Activated T-helper 17 cell treated with anti-CD3 and anti-CD28 coated beads, Interleukin-2, amount 50 U/mL, for 72 hours (primary cell): Measurements from ENCODE around the gene TTC22. TPM values are rescaled to one million over a fixed set of nuclear protein-coding genes. Genes with fewer than 3 reads are reported as not detected.

Source experiments
- ATAC-seq: fragments of 150-1000 bp; cut with Tn5 transposase; replicated peaks from 2 replicates; pipeline ENCODE4 v1.10.0; 2021; ENCODE audit warnings: mild to moderate bottlenecking, moderate library complexity
- H3K27ac Mint-ChIP-seq: one replicate; pipeline ENCODE4 v1.8.0; 2022; ENCODE audit warnings: mixed read lengths
- H3K27me3 Mint-ChIP-seq: one replicate; pipeline ENCODE4 v1.8.0; 2022; ENCODE audit warnings: mixed read lengths
- H3K36me3 Mint-ChIP-seq: one replicate; pipeline ENCODE4 v1.8.0; 2022; ENCODE audit warnings: low read depth, mild to moderate bottlenecking, mixed read lengths
- H3K4me1 Mint-ChIP-seq: one replicate; pipeline ENCODE4 v1.8.0; 2022; ENCODE audit warnings: mixed read lengths
- H3K4me3 Mint-ChIP-seq: one replicate; pipeline ENCODE4 v1.8.0; 2022; ENCODE audit warnings: mild to moderate bottlenecking, mixed read lengths
- H3K9me3 Mint-ChIP-seq: one replicate; pipeline ENCODE4 v1.8.0; 2022; ENCODE audit warnings: mixed read lengths
- total RNA-seq, 2 donors: library from RNA; stranded (reverse); gene quantifications; one replicate each; pipeline ENCODE4 v1.2.3, GENCODE V29; 2022

The TTC22 gene
- total RNA-seq, 2 donors from 2014 or later, result 3.6 to 10.6 TPM

DNA sequence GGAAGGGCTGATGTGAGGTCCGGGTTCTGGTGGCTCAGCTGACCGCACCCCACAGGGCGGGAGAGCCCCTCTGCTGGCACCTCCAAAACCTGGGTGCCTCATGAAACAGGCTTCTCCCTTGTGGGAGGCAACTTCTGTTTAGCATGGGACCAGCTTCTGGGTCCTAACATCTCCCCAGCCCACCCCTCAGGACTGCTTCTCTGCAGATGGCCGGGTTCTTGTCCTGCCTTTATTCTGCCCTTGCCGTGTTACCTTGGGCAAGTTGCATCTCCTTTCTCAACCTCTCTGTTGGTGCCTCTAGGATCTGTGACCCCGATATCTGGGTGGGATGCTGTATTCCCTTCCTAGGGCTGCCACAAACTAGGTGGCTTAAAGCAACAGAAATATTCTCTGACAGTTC, 15.0 kb upstream of the TTC22 start:
- Mint-ChIP-seq H3K27me3 (no peaks in the 10 kb centered on the region), H3K4me3 (no peak overlapping the region), H3K4me1 (peaks cover 4% of the 10 kb centered on the region), H3K36me3 (no peaks in the 10 kb centered on the region), H3K27ac (no peak overlapping the region), H3K9me3 (no peaks in the 10 kb centered on the region)
- ATAC-seq, result no peak

GRCh38 chr1:54815086-54815876, 14.2 kb upstream of the TTC22 start:
- Mint-ChIP-seq H3K27ac (peak overlapping the region; percentile 6), H3K36me3 (no peaks in the 10 kb centered on the region), H3K4me3 (no peak overlapping the region), H3K4me1 (peaks cover 4% of the 10 kb centered on the region), H3K27me3 (no peaks in the 10 kb centered on the region), H3K9me3 (no peaks in the 10 kb centered on the region)
- no peak for ATAC-seq

DNA sequence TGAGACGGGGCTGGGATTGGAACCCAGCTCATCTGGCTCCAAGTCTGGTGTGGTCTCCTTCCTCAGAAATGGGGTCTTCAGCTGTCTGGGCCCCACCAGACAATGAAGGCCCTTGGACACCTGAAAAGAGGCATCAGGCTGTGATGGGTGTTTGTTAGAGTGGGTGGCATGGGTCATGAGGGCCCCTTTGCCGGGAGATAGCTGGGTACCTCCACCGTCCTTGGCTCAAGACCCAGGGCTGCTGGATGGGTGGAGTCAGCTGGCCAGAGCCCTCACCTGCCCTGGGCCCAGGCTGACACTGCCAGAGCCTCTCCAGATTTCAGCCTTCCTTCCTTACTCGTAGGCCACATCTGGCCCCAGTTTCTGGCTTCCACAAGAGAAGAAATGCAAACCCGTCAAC, 13.4 kb upstream of the TTC22 start:
- Mint-ChIP-seq H3K27ac (no peak overlapping the region), H3K4me3 (no peak overlapping the region), H3K4me1 (peaks cover 4% of the 10 kb centered on the region), H3K9me3 (no peaks in the 10 kb centered on the region), H3K36me3 (no peaks in the 10 kb centered on the region), H3K27me3 (no peaks in the 10 kb centered on the region)
- no peak for ATAC-seq

- no peak for ATAC-seq
- no peaks in the 10 kb centered on the region for H3K9me3 Mint-ChIP-seq
- peaks cover 4% of the 10 kb centered on the region for H3K4me1 Mint-ChIP-seq
- H3K27me3 Mint-ChIP-seq, result no peaks in the 10 kb centered on the region
- H3K4me3 Mint-ChIP-seq, result no peak overlapping the region
- H3K27ac Mint-ChIP-seq, result no peak overlapping the region
- no peaks in the 10 kb centered on the region for H3K36me3 Mint-ChIP-seq
Observed at GRCh38 chr1:54814126-54814498, 13.0 kb upstream of the TTC22 start.

- Mint-ChIP-seq H3K27ac (no peak overlapping the region), H3K4me3 (no peak overlapping the region), H3K27me3 (no peaks in the 10 kb centered on the region), H3K4me1 (peaks cover 4% of the 10 kb centered on the region), H3K9me3 (no peaks in the 10 kb centered on the region), H3K36me3 (no peaks in the 10 kb centered on the region)
- ATAC-seq, result no peak
Observed at GRCh38 chr1:54813485-54814125, 12.5 kb upstream of the TTC22 start.

DNA sequence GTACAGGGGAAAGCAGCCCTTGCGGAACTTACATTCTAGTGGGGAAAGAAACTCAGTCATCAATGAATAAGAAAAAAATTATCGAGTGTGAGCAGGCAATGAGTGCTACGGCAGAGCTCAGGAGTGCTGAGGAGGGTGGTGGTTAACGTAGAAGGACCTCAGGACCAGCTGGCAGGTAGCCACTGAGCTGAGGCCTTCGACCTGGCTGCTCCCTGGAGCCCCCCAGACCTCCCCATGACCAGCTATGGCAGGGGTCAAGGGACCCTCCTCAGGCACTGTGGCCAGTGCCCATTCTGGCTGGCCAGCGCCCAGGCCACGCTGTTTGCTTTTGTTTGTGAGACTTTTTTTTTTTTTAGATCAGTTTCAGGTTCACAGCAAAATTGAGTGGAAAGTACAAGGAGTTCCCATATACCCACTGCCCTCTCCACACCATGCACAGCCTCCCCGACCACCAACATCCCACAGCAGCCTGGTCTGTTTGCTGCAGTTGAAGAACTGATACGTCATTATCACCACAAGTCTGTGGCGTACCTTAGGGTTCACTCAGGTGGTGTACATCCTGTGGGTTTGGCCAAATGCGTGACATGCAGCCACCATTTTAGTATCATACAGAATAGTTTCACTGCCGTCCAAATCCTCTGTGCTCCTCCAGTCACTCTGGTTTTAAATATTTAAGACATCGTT, 11.8 kb upstream of the TTC22 start:
- Mint-ChIP-seq H3K4me1 (peaks cover 2% of the 10 kb centered on the region), H3K9me3 (no peaks in the 10 kb centered on the region), H3K27ac (no peak overlapping the region), H3K4me3 (no peak overlapping the region), H3K36me3 (no peaks in the 10 kb centered on the region), H3K27me3 (no peaks in the 10 kb centered on the region)
- ATAC-seq, result peak; percentile 44

DNA sequence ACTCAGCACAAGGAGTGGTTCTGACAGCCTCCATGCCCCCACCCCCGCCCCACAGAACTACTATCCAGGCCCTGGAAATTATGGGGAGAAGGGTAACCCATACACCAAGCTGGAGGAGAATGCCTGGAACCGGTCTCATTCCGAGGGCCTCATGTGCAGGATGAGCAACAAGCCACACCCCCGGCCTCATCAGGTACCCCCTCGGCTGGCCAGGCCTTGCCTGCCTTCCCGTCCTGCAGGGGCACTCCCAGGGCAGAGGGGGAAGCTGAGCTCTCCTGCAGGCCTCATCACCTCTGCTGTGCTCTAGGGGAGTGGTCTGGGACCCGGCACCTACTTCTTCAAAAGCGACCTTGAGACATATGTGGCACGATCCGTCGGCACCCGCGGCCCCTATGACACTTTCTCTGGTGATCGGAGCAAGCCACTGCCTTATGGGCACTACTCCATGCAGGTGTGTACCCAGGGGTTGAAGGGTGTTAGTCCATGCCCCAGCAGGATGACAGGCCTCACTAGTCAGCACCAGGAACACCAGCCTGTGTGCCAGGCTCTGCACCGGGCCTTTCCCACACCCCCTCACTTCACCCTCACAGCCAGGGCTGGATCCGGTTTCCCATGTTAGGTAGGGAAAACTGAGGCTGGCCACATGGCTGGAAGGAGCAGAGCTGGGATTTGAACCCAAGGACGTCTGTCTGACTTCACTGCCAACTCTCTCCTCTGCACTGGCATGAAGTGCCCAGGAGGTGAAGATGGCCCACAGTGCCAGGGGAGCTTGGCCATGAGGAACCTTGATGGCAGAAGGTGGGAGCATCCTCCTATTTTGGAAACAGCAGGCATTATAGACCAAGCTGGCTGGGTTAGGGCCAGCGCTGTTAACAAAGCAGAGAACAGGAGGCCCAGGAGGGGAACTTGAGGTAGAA, 10.9 kb upstream of the TTC22 start:
- Mint-ChIP-seq H3K4me1 (no peaks in the 10 kb centered on the region), H3K9me3 (no peaks in the 10 kb centered on the region), H3K27me3 (no peaks in the 10 kb centered on the region), H3K4me3 (no peak overlapping the region), H3K27ac (no peak overlapping the region), H3K36me3 (no peaks in the 10 kb centered on the region)
- no peak for ATAC-seq

- Mint-ChIP-seq H3K36me3 (no peaks in the 10 kb centered on the region), H3K4me3 (no peak overlapping the region), H3K9me3 (no peaks in the 10 kb centered on the region), H3K27ac (no peak overlapping the region), H3K27me3 (no peaks in the 10 kb centered on the region), H3K4me1 (no peaks in the 10 kb centered on the region)
- ATAC-seq, result no peak
Observed at GRCh38 chr1:54811066-54811465, 9.9 kb upstream of the TTC22 start.

- H3K27ac Mint-ChIP-seq, result peak overlapping the region; percentile 46
- H3K4me1 Mint-ChIP-seq, result no peaks in the 10 kb centered on the region
- no peaks in the 10 kb centered on the region for H3K36me3 Mint-ChIP-seq
- ATAC-seq, result peak; percentile 75
- H3K27me3 Mint-ChIP-seq, result no peaks in the 10 kb centered on the region
- H3K4me3 Mint-ChIP-seq, result no peak overlapping the region
- no peaks in the 10 kb centered on the region for H3K9me3 Mint-ChIP-seq
Observed at GRCh38 chr1:54810153-54810942, 9.2 kb upstream of the TTC22 start.

- Mint-ChIP-seq H3K27me3 (no peaks in the 10 kb centered on the region), H3K36me3 (no peaks in the 10 kb centered on the region), H3K4me3 (no peak overlapping the region), H3K4me1 (peaks cover 5% of the 10 kb centered on the region), H3K27ac (peak overlapping the region; percentile 46), H3K9me3 (no peaks in the 10 kb centered on the region)
- ATAC-seq, result no peak
Observed at GRCh38 chr1:54809496-54810074, 8.5 kb upstream of the TTC22 start.

DNA sequence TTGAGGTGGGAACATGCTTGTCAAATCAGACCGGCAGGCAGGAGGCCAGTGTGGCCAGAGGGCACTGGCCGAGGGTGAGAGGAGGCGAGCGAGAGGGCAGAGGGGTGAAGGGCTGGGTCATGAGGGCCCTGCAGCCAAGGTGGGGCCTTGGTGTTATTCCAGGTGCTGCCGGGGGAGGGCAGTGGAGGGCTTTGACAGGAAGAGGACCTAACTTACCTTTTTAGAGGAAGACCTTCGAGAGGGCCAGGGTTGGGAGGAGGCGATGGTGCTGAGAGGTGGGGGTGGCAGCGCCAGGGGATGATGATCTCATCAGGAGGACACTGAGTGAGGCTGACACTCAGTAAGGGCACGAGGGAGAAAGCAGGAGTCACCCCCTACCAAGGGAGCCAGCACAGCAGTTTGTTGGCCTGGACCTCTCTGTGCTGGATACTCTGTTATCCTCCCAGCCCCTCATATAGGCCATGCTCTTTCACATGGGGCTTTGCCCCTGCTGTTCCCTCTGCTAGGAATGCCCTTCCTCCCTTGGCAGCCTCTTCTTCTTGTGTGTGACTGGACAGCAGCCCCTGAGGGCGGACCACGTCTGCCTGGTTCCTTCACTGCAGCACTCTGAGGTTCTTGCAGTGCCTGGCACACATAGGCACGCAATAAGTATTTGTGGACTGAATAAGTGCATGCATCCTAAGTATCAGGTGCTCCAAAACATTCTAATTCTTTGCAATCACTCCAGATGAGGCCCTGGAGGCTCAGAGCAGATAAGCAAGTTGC, 7.5 kb upstream of the TTC22 start:
- no peak for ATAC-seq
- Mint-ChIP-seq H3K9me3 (no peaks in the 10 kb centered on the region), H3K4me3 (no peak overlapping the region), H3K36me3 (no peaks in the 10 kb centered on the region), H3K27me3 (no peaks in the 10 kb centered on the region), H3K27ac (no peak overlapping the region), H3K4me1 (peaks cover 14% of the 10 kb centered on the region)

DNA sequence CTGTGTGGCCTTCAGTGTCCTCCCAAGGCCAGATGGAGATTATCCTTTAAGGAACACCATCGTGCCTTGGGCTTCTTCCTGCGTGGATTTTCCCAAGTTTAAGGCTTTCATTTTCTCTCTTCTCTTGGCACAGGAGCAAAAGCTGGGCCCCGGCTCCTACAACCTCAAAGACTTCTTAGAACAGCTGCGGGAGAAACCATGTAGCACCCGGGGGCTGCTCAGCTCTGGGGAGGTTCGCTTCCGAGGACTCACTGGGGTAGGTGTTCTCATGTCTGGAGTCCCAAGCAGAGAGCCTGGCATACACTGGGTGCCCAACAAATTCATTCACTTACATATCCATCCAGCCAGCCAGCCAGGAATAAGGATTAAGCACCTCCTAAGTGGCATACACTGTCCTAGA, 6.6 kb upstream of the TTC22 start:
- Mint-ChIP-seq H3K27ac (no peak overlapping the region), H3K9me3 (no peaks in the 10 kb centered on the region)

More for the DNA sequence above, 6.6 kb upstream of the TTC22 start:
- Mint-ChIP-seq H3K36me3 (no peaks in the 10 kb centered on the region), H3K27me3 (no peaks in the 10 kb centered on the region), H3K4me1 (peaks cover 20% of the 10 kb centered on the region), H3K4me3 (no peak overlapping the region)
- no peak for ATAC-seq
